Neuronal stem cell (in vitro differentiated cells): Measurements from ENCODE around the gene SHROOM1.
A peak's percentile ranks its signal among the peaks of the same experiment; 100 is the strongest.

ENCODE experiments used
- DNase-seq: peaks from one replicate; pipeline ENCODE4 v3.0.0-alpha.2; 2013; ENCODE audit warnings: low spot score
- H2AFZ ChIP-seq: one replicate; pipeline ENCODE4 v1.6.1; 2013; ENCODE audit warnings: mild to moderate bottlenecking, low read length, inconsistent platforms
- H2AK5ac ChIP-seq: 2 replicates; pipeline ENCODE4 v1.6.1; 2013; ENCODE audit warnings: low read depth, mild to moderate bottlenecking, inconsistent platforms, low read length, moderate library complexity, mixed read lengths
- H2BK120ac ChIP-seq: 2 replicates; pipeline ENCODE4 v1.6.1; 2013; ENCODE audit warnings: low read depth, mild to moderate bottlenecking, inconsistent platforms, low read length, moderate library complexity, mixed read lengths
- H2BK12ac ChIP-seq: one replicate; pipeline ENCODE4 v1.6.1; 2013; ENCODE audit warnings: low read length, inconsistent platforms
- H2BK15ac ChIP-seq: 2 replicates; pipeline ENCODE4 v1.6.1; 2013; ENCODE audit warnings: mild to moderate bottlenecking, low read length, inconsistent platforms, mixed read lengths
- H2BK5ac ChIP-seq: one replicate; pipeline ENCODE4 v1.6.1; 2013; ENCODE audit warnings: inconsistent platforms, mild to moderate bottlenecking, low read length, moderate library complexity
- H3K14ac ChIP-seq: one replicate; pipeline ENCODE4 v1.6.1; 2013; ENCODE audit warnings: low read length, inconsistent platforms
- H3K18ac ChIP-seq: 2 replicates; pipeline ENCODE4 v1.6.1; 2013; ENCODE audit warnings: low read length, inconsistent platforms
- H3K23ac ChIP-seq: 2 replicates; pipeline ENCODE4 v1.6.1; 2013; ENCODE audit warnings: low read depth, mild to moderate bottlenecking, mixed read lengths, low read length, inconsistent platforms; ENCODE audit not compliant: poor library complexity
- H3K27ac ChIP-seq: replicated peaks from 3 replicates; pipeline ENCODE4 v1.5.1; 2013; ENCODE audit warnings: low read length, inconsistent platforms
- H3K27me3 ChIP-seq, 3 experiments: 2 replicates each; pipeline ENCODE4 v1.6.1; 2013; ENCODE audit warnings: low read length in 3 of 3, mild to moderate bottlenecking in 2 of 3, inconsistent platforms in 1 of 3, low read depth in 1 of 3, mixed read lengths in 1 of 3, moderate library complexity in 1 of 3; ENCODE audit not compliant: control insufficient read depth in 3 of 3, insufficient read depth in 3 of 3
- H3K36me3 ChIP-seq, 2 donors: replicated peaks in 1 of 2; 2 replicates each; pipeline ENCODE4 v1.6.1; 2013; ENCODE audit warnings: low read length in 2 of 2; ENCODE audit not compliant: control insufficient read depth in 2 of 2, insufficient read depth in 2 of 2
- H3K4ac ChIP-seq: 2 replicates; pipeline ENCODE4 v1.6.1; 2013; ENCODE audit warnings: inconsistent platforms, mild to moderate bottlenecking, low read length, moderate library complexity
- H3K4me1 ChIP-seq, 2 donors: 1 replicate in 1 of 2; 2 replicates in 1 of 2; pipeline ENCODE4 v1.6.1; 2013; ENCODE audit warnings: low read length in 2 of 2, low read depth in 1 of 2; ENCODE audit not compliant: control insufficient read depth in 2 of 2, insufficient read depth in 1 of 2
- H3K4me2 ChIP-seq: one replicate; pipeline ENCODE4 v1.6.1; 2013; ENCODE audit warnings: mild to moderate bottlenecking, low read length, inconsistent platforms; ENCODE audit not compliant: insufficient read depth, poor library complexity, severe bottlenecking
- H3K4me3 ChIP-seq, 2 donors: 2 replicates each; pipeline ENCODE4 v1.5.1; 2013; ENCODE audit warnings: low read length in 2 of 2, mild to moderate bottlenecking in 2 of 2, inconsistent platforms in 1 of 2, moderate library complexity in 1 of 2
- H3K79me1 ChIP-seq: one replicate; pipeline ENCODE4 v1.6.1; 2013; ENCODE audit warnings: low read depth, mild to moderate bottlenecking, inconsistent platforms, low read length, moderate library complexity
- H3K9ac ChIP-seq: one replicate; pipeline ENCODE4 v1.6.1; 2013; ENCODE audit warnings: mild to moderate bottlenecking, low read depth, low read length, inconsistent platforms; ENCODE audit not compliant: poor library complexity
- H3K9me3 ChIP-seq, 2 donors: replicated peaks in 1 of 2; 2 replicates each; pipeline versions ENCODE3 to v1.6.1; 2013; ENCODE audit warnings: low read length in 2 of 2, mild to moderate bottlenecking in 2 of 2, inconsistent platforms in 1 of 2, low read depth in 1 of 2, mixed read lengths in 1 of 2, moderate library complexity in 1 of 2; ENCODE audit not compliant: control insufficient read depth in 2 of 2, insufficient read depth in 1 of 2
- H4K8ac ChIP-seq: one replicate; pipeline ENCODE4 v1.6.1; 2013; ENCODE audit warnings: low read depth, mild to moderate bottlenecking, inconsistent platforms, low read length, moderate library complexity
- H4K91ac ChIP-seq: one replicate; pipeline ENCODE4 v1.6.1; 2013; ENCODE audit warnings: low read length, low read depth, mild to moderate bottlenecking, inconsistent platforms; ENCODE audit not compliant: poor library complexity
- WGBS, 2 donors: extraction: QIAGEN DNeasy Blood & Tissue Kit; methylation state at CpG; one replicate each; pipeline ENCODE4 v1.1.7; 2013; ENCODE audit warnings: missing lambda C conversion rate in 2 of 2, mixed read lengths in 1 of 2; ENCODE audit not compliant: insufficient read length in 2 of 2, insufficient replicate concordance in 1 of 2; ENCODE audit errors: extremely low coverage in 2 of 2; 5-methylcytosine and 5-hydroxymethylcytosine counted together

The SHROOM1 gene

DNA sequence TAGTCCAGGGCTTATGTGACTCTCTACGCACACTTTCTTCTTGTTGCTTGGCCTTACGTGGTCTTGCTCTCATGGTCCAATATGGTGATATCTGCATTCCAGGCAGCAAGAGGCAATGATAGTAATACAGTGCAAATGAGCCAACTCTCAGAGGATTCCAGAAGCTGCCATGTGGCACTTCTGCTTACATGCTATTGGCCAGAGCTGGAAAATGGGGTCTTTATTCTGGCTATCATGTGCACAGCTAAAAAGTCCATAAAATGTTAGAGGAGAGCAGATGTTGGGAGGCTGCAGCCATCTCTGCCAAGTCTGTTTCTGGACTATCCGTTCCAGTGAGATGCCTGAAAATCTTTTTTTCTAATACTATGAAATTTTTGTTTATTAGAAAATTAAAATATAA, 50.5 kb downstream of the SHROOM1 start:
- Histone ChIP-seq H2BK120ac (no peak overlapping the region), H3K14ac (no peak overlapping the region), H4K91ac (no peak overlapping the region), H2BK5ac (no peak overlapping the region), H3K18ac (no peak overlapping the region), H3K9ac (no peak overlapping the region), H2AK5ac (no peak overlapping the region), H2BK12ac (no peak overlapping the region), H2BK15ac (no peak overlapping the region), H3K27ac (no peak overlapping the region), H3K36me3 (no peaks in the 10 kb centered on the region), H3K79me1 (peaks cover 2% of the 10 kb centered on the region), H3K9me3 (no peaks in the 10 kb centered on the region), H4K8ac (no peak overlapping the region), H3K4me3 (no peak overlapping the region), H2AFZ (no peak overlapping the region), H3K4me1 (peaks cover 3 to 12% of the 10 kb centered on the region in 2 donors), H3K4ac (no peak overlapping the region), H3K27me3 (peaks cover 0 to 62% (median 21%) of the 10 kb centered on the region in 3 experiments), H3K23ac (no peak overlapping the region), H3K4me2 (no peak overlapping the region)
- WGBS, 2 donors, result no CpG with 5 or more reads among the region's 3 CpGs
- no peak for DNase-seq

DNA sequence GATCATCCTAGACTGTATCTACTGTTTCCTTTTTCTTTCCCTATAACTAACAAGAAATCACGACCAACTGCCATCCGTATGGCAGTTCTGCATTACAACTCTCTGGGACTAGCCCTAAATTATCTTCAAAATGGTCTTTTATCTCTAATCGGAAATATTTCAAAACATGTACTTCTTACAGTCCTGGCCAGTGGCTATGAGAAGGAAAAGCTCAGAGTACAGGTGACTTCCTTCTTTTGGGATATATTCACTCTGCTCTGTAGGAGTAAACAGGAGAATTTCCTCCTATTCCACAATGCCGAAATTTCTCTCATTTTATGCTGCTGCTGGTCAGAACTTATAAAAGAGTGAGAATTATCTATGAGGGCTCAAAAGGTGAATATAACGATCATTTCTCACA, 51.6 kb downstream of the SHROOM1 start:
- no peak for DNase-seq
- H3K27ac ChIP-seq, result no peak overlapping the region
- no peak overlapping the region for H3K14ac ChIP-seq
- H3K4ac ChIP-seq, result no peak overlapping the region
- no peak overlapping the region for H2BK15ac ChIP-seq
- H3K4me2 ChIP-seq, result no peak overlapping the region
- no peak overlapping the region for H4K8ac ChIP-seq
- peaks cover 0 to 56% (median 21%) of the 10 kb centered on the region in 3 experiments for H3K27me3 ChIP-seq
- H2BK12ac ChIP-seq, result no peak overlapping the region
- H2AFZ ChIP-seq, result no peak overlapping the region
- no peak overlapping the region for H2BK120ac ChIP-seq
- no peak overlapping the region for H3K4me3 ChIP-seq
- H3K9me3 ChIP-seq, result no peaks in the 10 kb centered on the region
- no peak overlapping the region for H3K23ac ChIP-seq
- no peak overlapping the region for H2AK5ac ChIP-seq
- no peak overlapping the region for H3K18ac ChIP-seq
- H4K91ac ChIP-seq, result no peak overlapping the region
- H3K9ac ChIP-seq, result no peak overlapping the region
- H3K79me1 ChIP-seq, result peaks cover 7% of the 10 kb centered on the region
- H3K4me1 ChIP-seq, result peaks cover 3 to 16% of the 10 kb centered on the region in 2 donors
- H3K36me3 ChIP-seq, result no peaks in the 10 kb centered on the region
- WGBS, 2 donors, result no CpG with 5 or more reads among the region's 5 CpGs
- H2BK5ac ChIP-seq, result no peak overlapping the region

DNA sequence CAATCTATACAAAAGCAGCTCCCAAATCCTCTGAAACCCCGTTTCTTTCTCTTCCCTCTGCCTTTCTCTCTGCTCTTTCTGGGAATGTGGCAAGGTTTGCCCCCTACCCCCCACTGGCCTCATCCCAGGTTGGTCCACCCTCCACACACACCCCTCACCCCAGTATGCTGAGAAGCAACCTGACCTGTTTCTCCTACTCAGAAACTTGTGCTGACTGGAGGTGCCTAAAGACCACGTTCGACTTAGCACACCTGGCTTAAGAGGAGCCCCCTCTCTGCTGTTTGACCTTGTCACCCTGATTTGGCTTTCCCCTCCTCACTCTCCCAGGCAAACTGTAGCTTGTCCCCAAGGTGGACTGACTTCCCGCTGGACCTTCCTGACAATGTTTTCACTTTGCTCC, 52.3 kb downstream of the SHROOM1 start:
- Histone ChIP-seq H2BK12ac (no peak overlapping the region), H2AK5ac (no peak overlapping the region), H3K79me1 (peaks cover 10% of the 10 kb centered on the region), H3K23ac (no peak overlapping the region), H4K91ac (no peak overlapping the region), H2BK5ac (no peak overlapping the region), H3K9ac (no peak overlapping the region), H4K8ac (no peak overlapping the region), H3K27ac (no peak overlapping the region), H2AFZ (peak overlapping the region; percentile 99), H3K14ac (no peak overlapping the region), H3K18ac (no peak overlapping the region), H3K9me3 (no peaks in the 10 kb centered on the region), H3K4me2 (no peak overlapping the region), H3K4me1 (peaks cover 3 to 15% of the 10 kb centered on the region in 2 donors), H3K4ac (no peak overlapping the region), H2BK120ac (no peak overlapping the region), H3K4me3 (no peak overlapping the region), H3K36me3 (no peaks in the 10 kb centered on the region), H3K27me3 (peaks cover 0 to 52% (median 21%) of the 10 kb centered on the region in 3 experiments), H2BK15ac (no peak overlapping the region)
- no peak for DNase-seq
- no CpG with 5 or more reads among the region's 4 CpGs for WGBS, 2 donors

DNA sequence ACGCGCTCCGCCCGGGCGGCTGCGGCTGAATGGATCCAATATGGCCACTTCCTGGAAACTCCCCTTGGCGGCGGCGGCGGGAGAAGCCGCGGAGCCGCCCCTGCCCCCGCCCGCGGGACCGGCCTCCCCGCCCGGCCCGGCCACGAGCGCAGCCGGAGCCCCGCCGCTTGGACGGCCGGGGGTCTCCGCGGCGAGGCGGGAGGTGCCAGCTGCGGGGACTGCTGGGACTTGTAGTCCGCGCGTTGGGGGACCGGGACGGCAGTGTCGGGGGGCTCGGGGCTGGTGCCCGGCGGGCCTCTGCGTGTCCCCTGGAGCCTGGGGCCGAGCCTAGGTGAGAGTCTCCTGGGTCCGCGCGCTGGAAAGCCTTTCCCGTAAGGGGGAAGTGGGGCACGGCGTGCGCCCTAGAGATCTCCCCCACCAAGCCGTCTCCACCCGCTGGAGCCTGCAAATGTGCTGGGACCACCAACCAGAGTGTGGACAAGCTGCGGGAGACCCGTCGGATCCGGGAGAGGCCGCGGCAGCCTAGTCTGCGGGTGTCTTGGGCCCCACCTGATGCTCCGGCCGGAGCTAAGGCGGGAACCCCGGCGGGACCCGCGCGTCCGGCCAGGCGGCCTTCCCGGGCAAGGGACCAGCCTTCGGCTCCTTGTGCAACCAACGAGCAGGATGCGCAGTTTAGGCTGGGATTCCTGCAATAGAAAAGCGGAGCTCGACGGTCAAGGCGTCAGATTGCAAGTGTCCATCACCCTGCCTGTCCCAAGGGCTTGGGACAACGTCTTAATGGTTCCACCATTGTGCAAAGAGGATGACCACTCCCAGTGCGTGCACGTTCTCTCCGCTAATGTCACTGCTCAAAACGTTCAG, 53.0 kb downstream of the SHROOM1 start, which contains the start of gene SEPTIN8:
TSS of gene SEPTIN8 (minus strand) at position 31 of the 861 bp plus-strand sequence. CDS start 102 bp downstream, outside the sequence.
- no peak within 1 kb of the TSS for H3K4ac ChIP-seq
- peak within 1 kb of the TSS; percentile 86 for H3K4me2 ChIP-seq
- H3K27ac ChIP-seq, result no peak within 1 kb of the TSS
- peak within 1 kb of the TSS; percentile 48 for H2AK5ac ChIP-seq
- H2BK5ac ChIP-seq, result peak within 1 kb of the TSS; percentile 4
- H4K91ac ChIP-seq, result no peak within 1 kb of the TSS
- H3K23ac ChIP-seq, result peak within 1 kb of the TSS; percentile 62
- H3K79me1 ChIP-seq, result peaks cover 16% of the 10 kb centered on the region
- H3K9ac ChIP-seq, result peak within 1 kb of the TSS; percentile 50
- H4K8ac ChIP-seq, result no peak within 1 kb of the TSS
- H2BK120ac ChIP-seq, result no peak within 1 kb of the TSS
- no peak within 1 kb of the TSS for H2BK12ac ChIP-seq
- H2BK15ac ChIP-seq, result no peak within 1 kb of the TSS
- WGBS, 2 donors, result no CpG with 5 or more reads among the region's 82 CpGs
- H3K9me3 ChIP-seq, result no peaks in the 10 kb centered on the region
- peak; percentile 63 for DNase-seq
- peak within 1 kb of the TSS; percentile 64 to 89 for H3K4me3 ChIP-seq
- H2AFZ ChIP-seq, result peak within 1 kb of the TSS; percentile 99
- H3K18ac ChIP-seq, result peak within 1 kb of the TSS; percentile 96
- H3K27me3 ChIP-seq, result peaks cover 0 to 49% (median 21%) of the 10 kb centered on the region in 3 experiments
- H3K14ac ChIP-seq, result peak within 1 kb of the TSS; percentile 86
- peaks cover 3 to 14% of the 10 kb centered on the region in 2 donors for H3K4me1 ChIP-seq
- H3K36me3 ChIP-seq, result no peaks in the 10 kb centered on the region
